HG02571 (cell line): ENCODE data around the gene MRPL30.
"Not testable (repeated sequence)": the region's sequence is repeated elsewhere in the genome, so short reads cannot be mapped to it uniquely, and the experiment has no call there.

Source experiments
- ATAC-seq: cut with Tn5 transposase; IDR thresholded peaks from one replicate; pipeline ENCODE4 v1.9.1; 2021; ENCODE audit warnings: mild to moderate bottlenecking, moderate library complexity; ENCODE audit not compliant: unreplicated experiment

The MRPL30 gene

GRCh38 chr2:99180755-99181623 lies at the start of gene MRPL30, which contains the start of gene MITD1:
MRPL30 (plus strand) TSS chr2:99181184; CDS start chr2:99186204, 5,020 bp downstream.
MITD1 (minus strand) TSS chr2:99181058; CDS start chr2:99180981, 77 bp downstream.
- ATAC-seq: peak; percentile 96

- not testable (repeated sequence) for ATAC-seq
Measured at GRCh38 chr2:99135044-99135556, 45.9 kb upstream of the MRPL30 start.

GRCh38 chr2:99139003-99139402 lies 42.0 kb upstream of the MRPL30 start:
- ATAC-seq: no peak

- ATAC-seq: no peak
Measured at GRCh38 chr2:99140056-99140859, 40.7 kb upstream of the MRPL30 start.

- ATAC-seq: peak; percentile 36
Measured at GRCh38 chr2:99140860-99141109, 40.2 kb upstream of the MRPL30 start.

GRCh38 chr2:99141110-99142108 lies 39.6 kb upstream of the MRPL30 start, which contains the start of gene C2orf15:
C2orf15 (plus strand) TSS chr2:99141707; CDS start chr2:99150559, 8,852 bp downstream.
- peak; percentile 91 for ATAC-seq

- ATAC-seq: no peak
Measured at GRCh38 chr2:99150706-99151105, 30.3 kb upstream of the MRPL30 start.

GRCh38 chr2:99152199-99152895 lies 28.6 kb upstream of the MRPL30 start:
- ATAC-seq: no peak

GRCh38 chr2:99153921-99154604 lies 26.9 kb upstream of the MRPL30 start:
- no peak for ATAC-seq

- peak; percentile 95 for ATAC-seq
Measured at GRCh38 chr2:99154643-99155536, 26.1 kb upstream of the MRPL30 start, which contains the start of the genes LIPT1 and TSGA10. LIPT1 (plus strand) TSS chr2:99154967; CDS start chr2:99161958, 6,991 bp downstream. TSGA10 (minus strand) TSS chr2:99154942; CDS start chr2:99109439, 45,503 bp downstream.

- no peak for ATAC-seq
Measured at GRCh38 chr2:99156891-99157290, 24.1 kb upstream of the MRPL30 start.

- no peak for ATAC-seq
Measured at GRCh38 chr2:99158599-99158998, 22.4 kb upstream of the MRPL30 start.

- no peak for ATAC-seq
Measured at GRCh38 chr2:99159594-99159993, 21.4 kb upstream of the MRPL30 start.

- no peak for ATAC-seq
Measured at GRCh38 chr2:99166218-99166617, 14.8 kb upstream of the MRPL30 start.

GRCh38 chr2:99169534-99169933 lies 11.4 kb upstream of the MRPL30 start:
- ATAC-seq: no peak

- no peak for ATAC-seq
Measured at GRCh38 chr2:99171377-99172140, 9.4 kb upstream of the MRPL30 start.

- no peak for ATAC-seq
Measured at GRCh38 chr2:99181624-99182000, 628 bp downstream of the MRPL30 start.
